ENCODE results near the gene CAMKMT.

The CAMKMT gene

DNA sequence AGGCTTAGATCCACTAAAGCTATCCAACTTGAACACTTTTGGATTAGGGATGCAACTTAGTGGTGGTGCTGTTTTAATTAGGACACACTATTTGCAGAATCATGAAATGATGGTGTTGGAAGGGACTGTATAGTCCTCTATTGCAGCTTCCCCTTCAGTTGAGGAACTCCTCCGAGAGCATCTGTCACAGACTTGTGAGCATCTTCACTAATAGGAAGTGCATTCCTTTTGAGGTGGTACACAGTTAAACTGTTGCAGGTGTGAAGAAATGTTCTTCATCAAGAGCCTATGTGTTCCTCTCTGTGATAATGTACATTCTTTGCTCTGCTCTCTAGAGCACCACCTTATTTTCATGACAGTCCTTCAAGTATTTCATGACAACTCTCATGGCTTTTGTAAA, 197.4 kb downstream of the CAMKMT start:
- no peaks in the 10 kb centered on the region for H3K9me2 ChIP-seq (replicated peaks; ENCODE audit: insufficient read depth, low read length)
- no peaks in the 10 kb centered on the region for H3K27me3 ChIP-seq (ENCODE audit: low read length)
- 0 out of 2 replicates have a peak, but pooled peaks cover 6% of the 10 kb centered on the region for H3F3A ChIP-seq (ENCODE audit: insufficient read depth)
- H3K4me3 ChIP-seq (ENCODE audit: insufficient read depth, low read length, poor library complexity, severe bottlenecking), result no peak overlapping the region
- H3K27ac ChIP-seq (ENCODE audit: low read depth, low read length), result no peak overlapping the region; the same call in 1 of the 2 replicates
- no peak overlapping the region for H2AFZ ChIP-seq (ENCODE audit: low read depth, low read length, severe bottlenecking)
- no peaks in the 10 kb centered on the region for H3K9me3 ChIP-seq (ENCODE audit: insufficient read depth, low read length)
- no peak for TF ChIP-seq EZH2phosphoT487 (conservative IDR thresholded peaks at IDR 0.05; ENCODE audit: low read length)
- TF ChIP-seq, protein P1, sequence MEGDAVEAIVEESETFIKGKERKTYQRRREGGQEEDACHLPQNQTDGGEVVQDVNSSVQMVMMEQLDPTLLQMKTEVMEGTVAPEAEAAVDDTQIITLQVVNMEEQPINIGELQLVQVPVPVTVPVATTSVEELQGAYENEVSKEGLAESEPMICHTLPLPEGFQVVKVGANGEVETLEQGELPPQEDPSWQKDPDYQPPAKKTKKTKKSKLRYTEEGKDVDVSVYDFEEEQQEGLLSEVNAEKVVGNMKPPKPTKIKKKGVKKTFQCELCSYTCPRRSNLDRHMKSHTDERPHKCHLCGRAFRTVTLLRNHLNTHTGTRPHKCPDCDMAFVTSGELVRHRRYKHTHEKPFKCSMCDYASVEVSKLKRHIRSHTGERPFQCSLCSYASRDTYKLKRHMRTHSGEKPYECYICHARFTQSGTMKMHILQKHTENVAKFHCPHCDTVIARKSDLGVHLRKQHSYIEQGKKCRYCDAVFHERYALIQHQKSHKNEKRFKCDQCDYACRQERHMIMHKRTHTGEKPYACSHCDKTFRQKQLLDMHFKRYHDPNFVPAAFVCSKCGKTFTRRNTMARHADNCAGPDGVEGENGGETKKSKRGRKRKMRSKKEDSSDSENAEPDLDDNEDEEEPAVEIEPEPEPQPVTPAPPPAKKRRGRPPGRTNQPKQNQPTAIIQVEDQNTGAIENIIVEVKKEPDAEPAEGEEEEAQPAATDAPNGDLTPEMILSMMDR (IDR thresholded peaks at IDR 0.05; ENCODE audit: insufficient read depth, low read length, poor library complexity, severe bottlenecking), result no peak
- no peak overlapping the region for H3K4me2 ChIP-seq (ENCODE audit: low read depth, low read length, poor library complexity, severe bottlenecking)
- H3K9ac ChIP-seq (ENCODE audit: low read length), result no peak overlapping the region
- no peaks in the 10 kb centered on the region for H3K36me3 ChIP-seq (ENCODE audit: low read length)
- H4K20me1 ChIP-seq (ENCODE audit: low read depth, low read length), result no peaks in the 10 kb centered on the region
- no peaks in the 10 kb centered on the region for H3K79me2 ChIP-seq (ENCODE audit: insufficient read depth, low read length)

GRCh38 chr2:44560352-44560751, 198.6 kb downstream of the CAMKMT start:
- Histone ChIP-seq H3K36me3 (ENCODE audit: low read length) (no peaks in the 10 kb centered on the region), H3F3A (ENCODE audit: insufficient read depth) (0 out of 2 replicates have a peak, but pooled peaks cover 6% of the 10 kb centered on the region), H3K4me2 (ENCODE audit: low read depth, low read length, poor library complexity, severe bottlenecking) (no peak overlapping the region), H3K9me2 (replicated peaks; ENCODE audit: insufficient read depth, low read length) (no peaks in the 10 kb centered on the region), H3K9me3 (ENCODE audit: insufficient read depth, low read length) (no peaks in the 10 kb centered on the region), H4K20me1 (ENCODE audit: low read depth, low read length) (no peaks in the 10 kb centered on the region), H3K4me3 (ENCODE audit: insufficient read depth, low read length, poor library complexity, severe bottlenecking) (no peak overlapping the region), H2AFZ (ENCODE audit: low read depth, low read length, severe bottlenecking) (no peak overlapping the region), H3K27ac (ENCODE audit: low read depth, low read length) (no peak overlapping the region), H3K27me3 (ENCODE audit: low read length) (no peaks in the 10 kb centered on the region), H3K79me2 (ENCODE audit: insufficient read depth, low read length) (no peaks in the 10 kb centered on the region), H3K9ac (ENCODE audit: low read length) (no peak overlapping the region)
- TF ChIP-seq EZH2phosphoT487 (conservative IDR thresholded peaks at IDR 0.05; ENCODE audit: low read length), result no peak
- TF ChIP-seq, protein P1 (IDR thresholded peaks at IDR 0.05; ENCODE audit: insufficient read depth, low read length, poor library complexity, severe bottlenecking), result no peak

DNA sequence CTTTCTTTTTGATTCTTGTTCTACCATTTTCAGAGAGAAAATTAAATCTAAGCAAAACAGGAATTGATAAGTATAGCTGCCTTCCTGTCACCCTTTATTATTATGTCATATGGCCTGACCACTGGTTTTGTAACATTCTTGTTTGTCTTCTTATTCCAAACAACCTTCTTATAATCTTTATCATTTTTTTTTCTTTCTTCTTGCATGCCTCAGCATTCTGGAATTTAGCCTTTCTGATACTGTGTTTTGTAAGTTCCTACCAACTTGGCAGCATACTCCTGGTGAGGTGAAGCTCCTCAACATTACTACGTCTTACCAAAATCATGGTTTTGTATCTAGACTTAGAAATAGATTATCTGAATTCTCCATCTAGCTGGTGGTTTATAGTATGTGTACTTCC, 199.2 kb downstream of the CAMKMT start:
- Histone ChIP-seq H3K79me2 (ENCODE audit: insufficient read depth, low read length) (no peaks in the 10 kb centered on the region), H3K9me3 (ENCODE audit: insufficient read depth, low read length) (no peaks in the 10 kb centered on the region), H3K4me2 (ENCODE audit: low read depth, low read length, poor library complexity, severe bottlenecking) (no peak overlapping the region), H3K9me2 (replicated peaks; ENCODE audit: insufficient read depth, low read length) (no peaks in the 10 kb centered on the region), H3K27ac (ENCODE audit: low read depth, low read length) (no peak overlapping the region), H3K27me3 (ENCODE audit: low read length) (no peaks in the 10 kb centered on the region), H3F3A (ENCODE audit: insufficient read depth) (0 out of 2 replicates have a peak, but pooled peaks cover 6% of the 10 kb centered on the region), H3K9ac (ENCODE audit: low read length) (no peak overlapping the region), H3K4me3 (ENCODE audit: insufficient read depth, low read length, poor library complexity, severe bottlenecking) (no peak overlapping the region), H3K36me3 (ENCODE audit: low read length) (no peaks in the 10 kb centered on the region), H2AFZ (ENCODE audit: low read depth, low read length, severe bottlenecking) (no peak overlapping the region), H4K20me1 (ENCODE audit: low read depth, low read length) (no peaks in the 10 kb centered on the region)
- no peak for TF ChIP-seq EZH2phosphoT487 (conservative IDR thresholded peaks at IDR 0.05; ENCODE audit: low read length)
- TF ChIP-seq, protein P1 (IDR thresholded peaks at IDR 0.05; ENCODE audit: insufficient read depth, low read length, poor library complexity, severe bottlenecking), result no peak
